Neural crest cell (in vitro differentiated cells): ENCODE measurements around the gene ADGRV1. TPM values are rescaled to one million over a fixed set of nuclear protein-coding genes. Genes with fewer than 3 reads are reported as not detected.
A peak's percentile ranks its signal among the peaks of the same experiment; 100 is the strongest.

ENCODE experiments used
- DNase-seq: peaks from one replicate; pipeline ENCODE4 v3.0.0; 2021; ENCODE audit warnings: low read depth, mixed read lengths, low spot score
- H3K27ac Mint-ChIP-seq: one replicate; pipeline ENCODE4 v1.8.0; 2021; ENCODE audit warnings: mild to moderate bottlenecking, mixed read lengths; ENCODE audit not compliant: unreplicated experiment
- H3K27me3 Mint-ChIP-seq: 2 replicates; pipeline ENCODE4 v1.8.0; 2021; ENCODE audit warnings: low read depth, mild to moderate bottlenecking, mixed read lengths
- H3K36me3 Mint-ChIP-seq: 2 replicates; pipeline ENCODE4 v1.8.0; 2021; ENCODE audit warnings: low read depth, mild to moderate bottlenecking, mixed read lengths
- H3K4me1 Mint-ChIP-seq: 2 replicates; pipeline ENCODE4 v1.8.0; 2021; ENCODE audit warnings: mixed read lengths
- H3K4me3 Mint-ChIP-seq: one replicate; pipeline ENCODE4 v1.8.0; 2021; ENCODE audit warnings: mild to moderate bottlenecking, mixed read lengths
- H3K9me3 Mint-ChIP-seq: 2 replicates; pipeline ENCODE4 v1.8.0; 2021; ENCODE audit warnings: mixed read lengths
- total RNA-seq: library from RNA; stranded (reverse); gene quantifications from 2 replicates; pipeline ENCODE4 v1.2.1, GENCODE V29; 2021
- TF ChIP-seq, protein P1 (sequence below): fragments of 200-600 bp; sonication (generic); conservative IDR thresholded peaks from 2 replicates; pipeline ENCODE4 v1.5.0; 2021; ENCODE audit warnings: antibody characterized with exemption, mild to moderate bottlenecking

Gene ADGRV1
- total RNA-seq, 1 donor from 2014 or later, result 43.4 TPM

DNA sequence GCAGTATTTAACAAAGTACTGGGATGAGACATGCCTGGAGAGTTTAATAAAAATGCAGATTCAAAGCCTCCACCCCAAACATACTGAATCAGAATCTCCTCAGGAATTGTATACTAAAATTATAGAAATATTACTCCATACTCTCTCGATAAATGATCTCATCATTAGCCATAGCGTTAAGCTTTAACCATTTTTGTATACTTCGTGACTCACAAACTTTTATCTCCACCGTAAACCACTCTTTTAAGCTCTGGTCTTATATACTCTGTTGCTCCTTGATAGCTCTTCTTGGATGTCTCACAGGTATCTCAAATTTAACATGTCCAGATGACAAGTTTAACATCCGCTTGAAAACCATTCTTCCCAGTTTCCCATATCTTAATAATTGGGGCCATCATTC lies 327.8 kb downstream of the ADGRV1 start:
- Mint-ChIP-seq H3K36me3 (no peaks in the 10 kb centered on the region), H3K4me1 (peaks cover 7% of the 10 kb centered on the region), H3K27me3 (no peaks in the 10 kb centered on the region), H3K27ac (no peak overlapping the region), H3K4me3 (no peak overlapping the region), H3K9me3 (no peaks in the 10 kb centered on the region)
- no peak for DNase-seq
- TF ChIP-seq, protein P1, sequence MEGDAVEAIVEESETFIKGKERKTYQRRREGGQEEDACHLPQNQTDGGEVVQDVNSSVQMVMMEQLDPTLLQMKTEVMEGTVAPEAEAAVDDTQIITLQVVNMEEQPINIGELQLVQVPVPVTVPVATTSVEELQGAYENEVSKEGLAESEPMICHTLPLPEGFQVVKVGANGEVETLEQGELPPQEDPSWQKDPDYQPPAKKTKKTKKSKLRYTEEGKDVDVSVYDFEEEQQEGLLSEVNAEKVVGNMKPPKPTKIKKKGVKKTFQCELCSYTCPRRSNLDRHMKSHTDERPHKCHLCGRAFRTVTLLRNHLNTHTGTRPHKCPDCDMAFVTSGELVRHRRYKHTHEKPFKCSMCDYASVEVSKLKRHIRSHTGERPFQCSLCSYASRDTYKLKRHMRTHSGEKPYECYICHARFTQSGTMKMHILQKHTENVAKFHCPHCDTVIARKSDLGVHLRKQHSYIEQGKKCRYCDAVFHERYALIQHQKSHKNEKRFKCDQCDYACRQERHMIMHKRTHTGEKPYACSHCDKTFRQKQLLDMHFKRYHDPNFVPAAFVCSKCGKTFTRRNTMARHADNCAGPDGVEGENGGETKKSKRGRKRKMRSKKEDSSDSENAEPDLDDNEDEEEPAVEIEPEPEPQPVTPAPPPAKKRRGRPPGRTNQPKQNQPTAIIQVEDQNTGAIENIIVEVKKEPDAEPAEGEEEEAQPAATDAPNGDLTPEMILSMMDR, result no peak

DNA sequence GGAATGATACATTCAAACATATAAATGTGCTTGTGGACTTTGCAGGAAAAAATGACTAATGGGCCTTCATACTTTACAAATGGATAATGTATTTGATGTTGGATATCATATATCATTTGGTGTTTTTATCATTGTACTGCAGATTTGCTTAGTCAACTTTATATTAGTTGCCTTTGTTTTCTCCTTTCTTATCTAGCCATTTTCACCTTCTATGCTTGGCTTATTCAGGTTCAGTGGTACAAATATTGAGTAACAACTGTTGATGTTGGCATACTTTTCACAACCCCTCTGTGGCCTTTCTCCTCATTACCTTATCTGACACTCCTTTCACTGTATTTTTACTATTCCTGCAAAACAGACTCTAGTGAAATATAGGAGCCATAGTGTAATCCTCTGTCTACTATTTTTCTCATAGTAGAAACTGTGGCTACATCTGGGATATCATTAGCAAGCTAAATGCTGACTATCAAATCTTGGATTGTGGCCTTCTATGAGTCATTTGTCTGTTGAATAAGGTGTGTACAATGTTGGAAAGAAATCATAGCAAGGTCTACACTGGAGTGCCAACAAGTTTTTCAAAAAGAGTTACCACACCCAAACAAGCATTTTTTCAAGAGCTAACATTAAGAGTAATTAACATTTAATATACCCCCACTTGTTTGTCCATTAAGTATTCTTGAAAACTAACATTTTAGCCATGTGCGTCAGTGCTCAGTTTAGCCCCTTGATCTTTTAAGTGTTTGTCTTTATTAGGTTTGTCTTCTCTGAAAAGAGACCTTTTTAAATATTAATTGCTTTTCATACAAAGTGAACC lies 330.1 kb downstream of the ADGRV1 start:
- Mint-ChIP-seq H3K27ac (no peak overlapping the region), H3K27me3 (no peaks in the 10 kb centered on the region), H3K4me3 (no peak overlapping the region), H3K9me3 (no peaks in the 10 kb centered on the region), H3K4me1 (peaks cover 4% of the 10 kb centered on the region), H3K36me3 (no peaks in the 10 kb centered on the region)
- TF ChIP-seq, protein P1, result no peak
- DNase-seq, result no peak

DNA sequence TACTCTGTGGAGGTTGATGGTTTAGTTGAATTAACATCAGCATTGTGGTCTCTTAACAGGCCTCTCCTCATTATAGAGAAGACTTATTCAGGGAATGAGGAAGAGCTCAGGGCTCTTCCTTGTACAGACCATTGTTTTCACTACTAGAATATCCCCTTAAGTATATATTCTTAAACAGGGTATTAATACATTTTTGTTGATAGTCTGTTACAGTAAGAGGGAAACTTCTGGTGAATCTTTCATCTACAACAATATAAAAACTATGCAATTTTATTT lies 330.7 kb downstream of the ADGRV1 start:
- Mint-ChIP-seq H3K4me1 (peaks cover 4% of the 10 kb centered on the region), H3K9me3 (no peaks in the 10 kb centered on the region), H3K27me3 (no peaks in the 10 kb centered on the region), H3K4me3 (no peak overlapping the region), H3K27ac (no peak overlapping the region), H3K36me3 (no peaks in the 10 kb centered on the region)
- no peak for DNase-seq
- TF ChIP-seq, protein P1, result no peak

DNA sequence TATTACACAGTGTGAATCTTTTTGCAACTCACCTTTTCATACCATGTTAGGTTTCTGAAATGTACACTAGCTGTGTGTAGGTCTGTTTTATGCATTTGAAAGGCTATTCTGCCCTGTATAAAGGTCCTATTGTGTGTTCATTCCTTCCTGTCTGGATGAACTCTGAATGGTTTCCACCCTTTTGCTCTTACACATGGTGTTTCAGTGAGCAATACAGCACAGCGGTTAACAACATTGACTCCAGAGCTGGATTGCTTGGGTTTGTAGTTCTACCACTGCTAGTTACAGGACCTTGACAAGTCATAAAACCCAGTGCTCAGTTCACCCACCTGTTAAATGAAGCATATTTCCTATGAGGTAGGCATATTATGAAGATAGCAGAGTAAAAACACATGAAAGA lies 331.6 kb downstream of the ADGRV1 start:
- Mint-ChIP-seq H3K9me3 (no peaks in the 10 kb centered on the region), H3K4me3 (no peak overlapping the region), H3K27ac (peak overlapping the region; percentile 40), H3K36me3 (no peaks in the 10 kb centered on the region), H3K4me1 (peaks cover 6% of the 10 kb centered on the region), H3K27me3 (no peaks in the 10 kb centered on the region)
- DNase-seq, result no peak
- TF ChIP-seq, protein P1, result no peak

DNA sequence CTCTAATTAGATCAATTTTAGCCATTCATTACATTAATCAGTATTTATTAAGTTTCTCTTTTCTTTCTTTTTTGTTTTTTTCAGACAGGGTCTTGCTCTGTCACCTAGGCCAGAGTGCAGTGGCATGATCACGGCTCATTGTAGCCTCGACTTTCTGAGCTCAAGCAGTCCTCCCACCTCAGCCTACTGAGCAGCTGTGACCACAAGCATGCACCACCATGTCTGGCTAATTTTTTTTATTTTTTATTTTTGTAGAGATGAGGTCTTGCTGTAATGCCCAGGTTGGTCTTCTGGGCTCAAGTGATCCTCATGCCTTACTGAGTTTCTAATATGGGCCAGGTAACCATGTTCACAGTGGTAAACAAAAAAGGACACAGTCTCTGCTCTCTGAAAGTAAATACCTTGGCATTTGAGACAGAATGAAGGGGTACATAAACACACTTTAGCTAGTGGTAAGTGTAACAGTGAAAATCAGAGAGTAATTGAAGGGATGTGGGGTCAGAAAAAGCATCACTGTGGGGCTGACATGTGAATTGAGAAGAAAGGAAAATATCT lies 336.3 kb downstream of the ADGRV1 start:
- Mint-ChIP-seq H3K4me3 (no peak overlapping the region), H3K27ac (no peak overlapping the region), H3K27me3 (no peaks in the 10 kb centered on the region), H3K36me3 (peaks cover 3% of the 10 kb centered on the region), H3K4me1 (peaks cover 8% of the 10 kb centered on the region), H3K9me3 (no peaks in the 10 kb centered on the region)
- TF ChIP-seq, protein P1, result no peak
- DNase-seq, result no peak
